Endodermal cell (in vitro differentiated cells): Measurements from ENCODE around the gene ZBTB47. TPM values are rescaled to one million over a fixed set of nuclear protein-coding genes. Genes with fewer than 3 reads are reported as not detected.
A peak's percentile ranks its signal among the peaks of the same experiment; 100 is the strongest.

Experiments used
- DNase-seq: peaks from one replicate; pipeline ENCODE4 v3.0.0-alpha.2; 2017
- H3K27ac ChIP-seq: 2 replicates; pipeline ENCODE4 v1.5.1; 2013; ENCODE audit warnings: mild to moderate bottlenecking, low read depth, low read length, moderate library complexity
- H3K27me3 ChIP-seq: 2 replicates; pipeline ENCODE4 v1.6.1; 2013; ENCODE audit warnings: mild to moderate bottlenecking, low read length, moderate library complexity; ENCODE audit not compliant: insufficient read depth, control insufficient read depth, poor library complexity, severe bottlenecking
- H3K36me3 ChIP-seq: 2 replicates; pipeline ENCODE4 v1.7.0; 2013; ENCODE audit warnings: mild to moderate bottlenecking, low read length, moderate library complexity; ENCODE audit not compliant: control insufficient read depth, insufficient read depth
- H3K4me1 ChIP-seq: one replicate; pipeline ENCODE4 v1.7.0; 2013; ENCODE audit warnings: low read length; ENCODE audit not compliant: control insufficient read depth, insufficient read depth
- H3K4me3 ChIP-seq: 2 replicates; pipeline ENCODE4 v1.5.1; 2013; ENCODE audit warnings: mild to moderate bottlenecking, low read length, moderate library complexity
- H3K9ac ChIP-seq: 2 replicates; pipeline ENCODE4 v1.6.1; 2013; ENCODE audit warnings: mild to moderate bottlenecking, low read length, moderate library complexity; ENCODE audit not compliant: poor library complexity, severe bottlenecking; ENCODE audit errors: extremely low read depth
- H3K9me3 ChIP-seq: 2 replicates; pipeline ENCODE4 v1.6.1; 2013; ENCODE audit warnings: mild to moderate bottlenecking, low read length, moderate library complexity; ENCODE audit not compliant: control insufficient read depth
- H3K27ac Mint-ChIP-seq: 2 replicates; pipeline ENCODE4 v1.8.0; 2020; ENCODE audit warnings: mixed read lengths
- H3K27me3 Mint-ChIP-seq: 2 replicates; pipeline ENCODE4 v1.8.0; 2021; ENCODE audit warnings: mild to moderate bottlenecking, mixed read lengths; ENCODE audit not compliant: insufficient read depth
- H3K36me3 Mint-ChIP-seq: 2 replicates; pipeline ENCODE4 v1.8.0; 2020; ENCODE audit warnings: low read depth, mixed read lengths
- H3K4me1 Mint-ChIP-seq: 2 replicates; pipeline ENCODE4 v1.8.0; 2020; ENCODE audit warnings: mixed read lengths
- H3K4me3 Mint-ChIP-seq: 2 replicates; pipeline ENCODE4 v1.8.0; 2020; ENCODE audit warnings: mild to moderate bottlenecking, moderate library complexity, mixed read lengths
- H3K9me3 Mint-ChIP-seq: 2 replicates; pipeline ENCODE4 v1.8.0; 2020; ENCODE audit warnings: mild to moderate bottlenecking, mixed read lengths
- CTCF ChIP-seq: fragments of 200-600 bp; sonication (generic); conservative IDR thresholded peaks from 2 replicates; pipeline ENCODE4 v1.5.0; 2021; ENCODE audit warnings: antibody characterized with exemption, mild to moderate bottlenecking
- WGBS, 2 experiments: methylation state at CpG; one replicate each; pipeline versions ENCODE4 v1.1.5 to v1.1.7; 2013; ENCODE audit warnings: missing lambda C conversion rate in 2 of 2, mixed read lengths in 1 of 2; ENCODE audit not compliant: insufficient coverage in 1 of 2, insufficient read length in 1 of 2; 5-methylcytosine and 5-hydroxymethylcytosine counted together
- total RNA-seq, 2 donors: library from RNA; stranded (reverse); fragmentation: NEBNext Ultra II Directional in 1 of 2; extraction: Animal tissue kit (Norgen Biotek cat#: 25700) in 1 of 2; gene quantifications; 2 replicates in 1 of 2; 3 replicates in 1 of 2; pipeline ENCODE4 v1.2.1, GENCODE V29; 2021

ZBTB47 gene
- total RNA-seq, 2 donors from 2014 or later, result 4.6 to 7.2 TPM

GRCh38 chr3:42613462-42613861 lies 40.0 kb upstream of the ZBTB47 start:
- no peaks in the 10 kb centered on the region for H3K9me3 Mint-ChIP-seq
- H3K27ac Mint-ChIP-seq, result peak overlapping the region; percentile 32
- H3K36me3 ChIP-seq, result peaks cover 62% of the 10 kb centered on the region
- H3K9ac ChIP-seq, result no peak overlapping the region
- peaks cover 3% of the 10 kb centered on the region for H3K4me1 Mint-ChIP-seq
- H3K4me1 ChIP-seq, result no peaks in the 10 kb centered on the region
- no peaks in the 10 kb centered on the region for H3K27me3 ChIP-seq
- peak; percentile 75 for TF ChIP-seq CTCF
- H3K4me3 Mint-ChIP-seq, result no peak overlapping the region
- 94% methylated on average over 2 of the region's 2 CpGs; no CpG with 5 or more reads in 1 of the 2 experiments for WGBS, 2 experiments
- no peaks in the 10 kb centered on the region for H3K27me3 Mint-ChIP-seq
- H3K4me3 ChIP-seq, result no peak overlapping the region
- peaks cover 28% of the 10 kb centered on the region for H3K36me3 Mint-ChIP-seq
- DNase-seq, result no peak
- H3K9me3 ChIP-seq, result no peaks in the 10 kb centered on the region
- no peak overlapping the region for H3K27ac ChIP-seq

DNA sequence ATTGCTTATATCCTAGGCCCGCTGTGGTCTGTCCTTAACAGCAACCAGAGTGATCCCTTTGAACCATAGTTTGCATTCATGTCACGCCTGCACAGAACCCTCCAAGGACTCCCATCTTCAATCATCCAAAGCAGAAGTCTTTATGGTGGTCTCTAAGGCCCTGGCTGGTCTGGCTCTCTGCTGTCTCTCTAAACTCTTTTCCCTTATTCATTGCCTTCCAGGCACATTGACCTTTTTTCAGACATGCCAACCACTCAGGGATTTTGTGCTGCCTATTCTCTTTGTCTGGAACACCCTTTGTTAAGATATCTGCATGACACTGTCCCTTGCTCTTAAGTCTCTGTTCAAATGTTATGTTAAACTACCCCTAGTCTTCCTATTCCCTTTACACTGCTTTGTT lies 21.9 kb upstream of the ZBTB47 start:
- Histone ChIP-seq H3K9me3 (no peaks in the 10 kb centered on the region), H3K4me1 (no peaks in the 10 kb centered on the region), H3K4me3 (no peak overlapping the region), H3K27ac (peak overlapping the region; percentile 93), H3K9ac (no peak overlapping the region), H3K36me3 (peaks cover 98% of the 10 kb centered on the region), H3K27me3 (no peaks in the 10 kb centered on the region)
- TF ChIP-seq CTCF, result no peak
- H3K4me1 Mint-ChIP-seq, result peaks cover 3% of the 10 kb centered on the region
- peak overlapping the region; percentile 49 for H3K27ac Mint-ChIP-seq
- 80 to 94% methylated on average over 2 of the region's 2 CpGs for WGBS, 2 experiments
- H3K36me3 Mint-ChIP-seq, result peaks cover 62% of the 10 kb centered on the region
- no peaks in the 10 kb centered on the region for H3K27me3 Mint-ChIP-seq
- no peak for DNase-seq
- H3K4me3 Mint-ChIP-seq, result no peak overlapping the region
- no peaks in the 10 kb centered on the region for H3K9me3 Mint-ChIP-seq

- no peaks in the 10 kb centered on the region for H3K9me3 ChIP-seq
- Mint-ChIP-seq H3K27ac (no peak overlapping the region), H3K9me3 (no peaks in the 10 kb centered on the region), H3K27me3 (no peaks in the 10 kb centered on the region), H3K4me3 (no peak overlapping the region), H3K4me1 (peaks cover 3% of the 10 kb centered on the region), H3K36me3 (peaks cover 61% of the 10 kb centered on the region)
- 74% methylated on average over 1 of the region's 1 CpG; no CpG with 5 or more reads in 1 of the 2 experiments for WGBS, 2 experiments
- no peaks in the 10 kb centered on the region for H3K27me3 ChIP-seq
- no peak for TF ChIP-seq CTCF
- H3K36me3 ChIP-seq, result peaks cover 98% of the 10 kb centered on the region
- no peak overlapping the region for H3K9ac ChIP-seq
- DNase-seq, result no peak
- peak overlapping the region; percentile 93 for H3K27ac ChIP-seq
- H3K4me3 ChIP-seq, result no peak overlapping the region
- no peaks in the 10 kb centered on the region for H3K4me1 ChIP-seq
Observed at GRCh38 chr3:42632146-42632545, 21.4 kb upstream of the ZBTB47 start.
